ENCODE data around the gene ANKRD44.

Gene ANKRD44

GRCh38 chr2:196952936-196953335 lies 357.6 kb downstream of the ANKRD44 start:
- no peak for TF ChIP-seq CTCF (IDR thresholded peaks at IDR 0.05)
- Histone ChIP-seq H3K4me3 (no peak overlapping the region), H3K27ac (no peak overlapping the region)
- DNase-seq (ENCODE audit: low spot score): no peak

- DNase-seq (ENCODE audit: low spot score): no peak
- Histone ChIP-seq H3K27ac (no peak overlapping the region), H3K4me3 (no peak overlapping the region)
- no peak for TF ChIP-seq CTCF (IDR thresholded peaks at IDR 0.05)
These were observed 358.6 kb downstream of the ANKRD44 start for GRCh38 chr2:196951973-196952372.

GRCh38 chr2:196949116-196949515 lies 361.5 kb downstream of the ANKRD44 start:
- H3K27ac ChIP-seq: no peak overlapping the region
- TF ChIP-seq CTCF (IDR thresholded peaks at IDR 0.05): no peak
- H3K4me3 ChIP-seq: no peak overlapping the region
- DNase-seq (ENCODE audit: low spot score): no peak

- Histone ChIP-seq H3K4me3 (no peak overlapping the region), H3K27ac (no peak overlapping the region)
- no peak for DNase-seq (ENCODE audit: low spot score)
- TF ChIP-seq CTCF (IDR thresholded peaks at IDR 0.05): no peak
These were observed 366.0 kb downstream of the ANKRD44 start for GRCh38 chr2:196944570-196944969.

GRCh38 chr2:196941398-196942078 lies 369.0 kb downstream of the ANKRD44 start:
- DNase-seq (ENCODE audit: low spot score): no peak
- Histone ChIP-seq H3K4me3 (no peak overlapping the region), H3K27ac (no peak overlapping the region)
- no peak for TF ChIP-seq CTCF (IDR thresholded peaks at IDR 0.05)

GRCh38 chr2:196939371-196939770 lies 371.2 kb downstream of the ANKRD44 start:
- Histone ChIP-seq H3K27ac (no peak overlapping the region), H3K4me3 (no peak overlapping the region)
- no peak for DNase-seq (ENCODE audit: low spot score)
- no peak for TF ChIP-seq CTCF (IDR thresholded peaks at IDR 0.05)

Data from coronary artery (tissue), 2 donors.